A549 (cell line): ENCODE data around the gene TCF3.

Experiments
- CHD4 ChIP-seq: fragments of 200-600 bp; sonication (generic); IDR thresholded peaks from 2 replicates; pipeline ENCODE4 v1.6.1; 2016; ENCODE audit warnings: antibody characterized with exemption, mild to moderate bottlenecking, borderline replicate concordance
- NFE2L2 ChIP-seq: fragments of 150-350 bp; conservative IDR thresholded peaks from 2 replicates; pipeline ENCODE4 v1.6.1; 2014; ENCODE audit warnings: low read length
- POLR2A ChIP-seq: IDR thresholded peaks from 2 replicates; pipeline ENCODE4 v1.6.1; 2012; ENCODE audit warnings: mild to moderate bottlenecking, low read length
- SMC3 ChIP-seq: fragments of >200 bp; sonication (Bioruptor Twin); formaldehyde crosslinking; IDR thresholded peaks from 3 replicates; pipeline ENCODE4 v1.6.1; 2018; ENCODE audit warnings: inconsistent platforms
- TF ChIP-seq, protein P1 (sequence below): fragments of 200-600 bp; sonication (generic); IDR thresholded peaks from 2 replicates; pipeline ENCODE4 v1.6.1; 2016; ENCODE audit warnings: antibody characterized with exemption, mild to moderate bottlenecking, moderate library complexity
- TF ChIP-seq, protein P2 (sequence below): fragments of >200 bp; sonication (Bioruptor Twin); formaldehyde crosslinking; IDR thresholded peaks from 3 replicates; pipeline ENCODE4 v1.5.1; 2016
- TF ChIP-seq, protein P3 (sequence below): fragments of 450-650 bp; IDR thresholded peaks from 2 replicates; pipeline ENCODE4 v1.6.1; 2014; ENCODE audit warnings: antibody characterized with exemption

DNA sequence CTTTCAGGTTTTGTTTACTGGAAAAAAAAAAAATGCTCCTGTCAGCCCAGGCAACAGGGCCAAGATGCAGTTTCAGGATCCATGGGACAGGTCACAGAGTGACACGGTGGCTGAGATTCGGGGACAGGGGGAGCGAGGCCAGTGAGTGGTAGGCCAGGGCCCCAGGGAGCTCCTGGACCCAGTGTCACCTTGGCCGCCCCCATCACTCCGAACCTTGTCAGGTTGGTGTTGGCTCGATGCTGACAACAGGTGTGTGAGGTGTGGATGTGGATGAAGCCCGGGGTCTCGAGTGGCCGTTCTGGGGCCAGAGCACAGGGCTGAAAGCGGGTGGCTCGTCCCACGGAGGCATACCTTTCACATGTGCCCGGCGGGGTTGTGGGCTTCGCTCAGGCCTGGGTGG, 41.1 kb downstream of the TCF3 start:
- TF ChIP-seq SMC3 (no peak), POLR2A (no peak), NFE2L2 (no peak), CHD4 (no peak)
- TF ChIP-seq, protein P1, sequence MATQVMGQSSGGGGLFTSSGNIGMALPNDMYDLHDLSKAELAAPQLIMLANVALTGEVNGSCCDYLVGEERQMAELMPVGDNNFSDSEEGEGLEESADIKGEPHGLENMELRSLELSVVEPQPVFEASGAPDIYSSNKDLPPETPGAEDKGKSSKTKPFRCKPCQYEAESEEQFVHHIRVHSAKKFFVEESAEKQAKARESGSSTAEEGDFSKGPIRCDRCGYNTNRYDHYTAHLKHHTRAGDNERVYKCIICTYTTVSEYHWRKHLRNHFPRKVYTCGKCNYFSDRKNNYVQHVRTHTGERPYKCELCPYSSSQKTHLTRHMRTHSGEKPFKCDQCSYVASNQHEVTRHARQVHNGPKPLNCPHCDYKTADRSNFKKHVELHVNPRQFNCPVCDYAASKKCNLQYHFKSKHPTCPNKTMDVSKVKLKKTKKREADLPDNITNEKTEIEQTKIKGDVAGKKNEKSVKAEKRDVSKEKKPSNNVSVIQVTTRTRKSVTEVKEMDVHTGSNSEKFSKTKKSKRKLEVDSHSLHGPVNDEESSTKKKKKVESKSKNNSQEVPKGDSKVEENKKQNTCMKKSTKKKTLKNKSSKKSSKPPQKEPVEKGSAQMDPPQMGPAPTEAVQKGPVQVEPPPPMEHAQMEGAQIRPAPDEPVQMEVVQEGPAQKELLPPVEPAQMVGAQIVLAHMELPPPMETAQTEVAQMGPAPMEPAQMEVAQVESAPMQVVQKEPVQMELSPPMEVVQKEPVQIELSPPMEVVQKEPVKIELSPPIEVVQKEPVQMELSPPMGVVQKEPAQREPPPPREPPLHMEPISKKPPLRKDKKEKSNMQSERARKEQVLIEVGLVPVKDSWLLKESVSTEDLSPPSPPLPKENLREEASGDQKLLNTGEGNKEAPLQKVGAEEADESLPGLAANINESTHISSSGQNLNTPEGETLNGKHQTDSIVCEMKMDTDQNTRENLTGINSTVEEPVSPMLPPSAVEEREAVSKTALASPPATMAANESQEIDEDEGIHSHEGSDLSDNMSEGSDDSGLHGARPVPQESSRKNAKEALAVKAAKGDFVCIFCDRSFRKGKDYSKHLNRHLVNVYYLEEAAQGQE = no peak
- TF ChIP-seq, protein P2, sequence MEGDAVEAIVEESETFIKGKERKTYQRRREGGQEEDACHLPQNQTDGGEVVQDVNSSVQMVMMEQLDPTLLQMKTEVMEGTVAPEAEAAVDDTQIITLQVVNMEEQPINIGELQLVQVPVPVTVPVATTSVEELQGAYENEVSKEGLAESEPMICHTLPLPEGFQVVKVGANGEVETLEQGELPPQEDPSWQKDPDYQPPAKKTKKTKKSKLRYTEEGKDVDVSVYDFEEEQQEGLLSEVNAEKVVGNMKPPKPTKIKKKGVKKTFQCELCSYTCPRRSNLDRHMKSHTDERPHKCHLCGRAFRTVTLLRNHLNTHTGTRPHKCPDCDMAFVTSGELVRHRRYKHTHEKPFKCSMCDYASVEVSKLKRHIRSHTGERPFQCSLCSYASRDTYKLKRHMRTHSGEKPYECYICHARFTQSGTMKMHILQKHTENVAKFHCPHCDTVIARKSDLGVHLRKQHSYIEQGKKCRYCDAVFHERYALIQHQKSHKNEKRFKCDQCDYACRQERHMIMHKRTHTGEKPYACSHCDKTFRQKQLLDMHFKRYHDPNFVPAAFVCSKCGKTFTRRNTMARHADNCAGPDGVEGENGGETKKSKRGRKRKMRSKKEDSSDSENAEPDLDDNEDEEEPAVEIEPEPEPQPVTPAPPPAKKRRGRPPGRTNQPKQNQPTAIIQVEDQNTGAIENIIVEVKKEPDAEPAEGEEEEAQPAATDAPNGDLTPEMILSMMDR = no peak
- TF ChIP-seq, protein P3, sequence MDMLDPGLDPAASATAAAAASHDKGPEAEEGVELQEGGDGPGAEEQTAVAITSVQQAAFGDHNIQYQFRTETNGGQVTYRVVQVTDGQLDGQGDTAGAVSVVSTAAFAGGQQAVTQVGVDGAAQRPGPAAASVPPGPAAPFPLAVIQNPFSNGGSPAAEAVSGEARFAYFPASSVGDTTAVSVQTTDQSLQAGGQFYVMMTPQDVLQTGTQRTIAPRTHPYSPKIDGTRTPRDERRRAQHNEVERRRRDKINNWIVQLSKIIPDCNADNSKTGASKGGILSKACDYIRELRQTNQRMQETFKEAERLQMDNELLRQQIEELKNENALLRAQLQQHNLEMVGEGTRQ = no peak
